GM18951 (cell line): ENCODE results near the gene INTS11.
"Not testable (repeated sequence)": the region's sequence is repeated elsewhere in the genome, so short reads cannot be mapped to it uniquely, and the experiment has no call there.

Source experiments
- POLR2A ChIP-seq: IDR thresholded peaks from 4 replicates; pipeline ENCODE4 v1.6.1; 2011; ENCODE audit warnings: mild to moderate bottlenecking; ENCODE audit not compliant: insufficient read length, insufficient read depth; ENCODE audit errors: extremely low read depth
- in situ Hi-C: fragments of 300-500 bp; cut with MboI; formaldehyde crosslinking; loops from one replicate; pipeline ENCODE4 v1.12.0; 2022; ENCODE audit warnings: low sequenced_read_pairs, mixed read lengths, inconsistent platforms; ENCODE audit not compliant: unreplicated experiment

The INTS11 gene

DNA sequence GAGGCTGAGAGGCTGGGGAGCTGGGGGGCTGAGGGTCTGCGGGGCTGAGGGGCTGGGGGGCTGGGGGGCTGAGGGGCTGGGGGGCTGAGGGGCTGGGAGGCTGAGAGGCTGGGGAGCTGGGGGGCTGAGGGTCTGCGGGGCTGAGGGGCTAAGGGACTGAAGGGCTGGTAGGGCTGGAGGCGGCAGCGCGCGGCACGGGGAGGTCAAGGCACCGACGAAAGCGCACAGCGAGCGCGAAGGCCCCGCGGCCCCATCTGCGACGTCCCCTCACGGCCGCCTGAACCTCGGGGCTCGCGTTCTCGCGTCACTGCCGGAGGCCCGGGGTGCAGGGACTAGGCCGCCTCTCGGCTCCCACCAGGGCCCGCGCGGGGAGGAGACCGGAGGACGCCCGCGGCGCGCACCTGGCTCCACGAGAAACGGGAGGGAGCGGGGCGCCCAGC is 356 bp downstream of the INTS11 start:
- in situ Hi-C loops = no loop called here
- TF ChIP-seq POLR2A = no peak

DNA sequence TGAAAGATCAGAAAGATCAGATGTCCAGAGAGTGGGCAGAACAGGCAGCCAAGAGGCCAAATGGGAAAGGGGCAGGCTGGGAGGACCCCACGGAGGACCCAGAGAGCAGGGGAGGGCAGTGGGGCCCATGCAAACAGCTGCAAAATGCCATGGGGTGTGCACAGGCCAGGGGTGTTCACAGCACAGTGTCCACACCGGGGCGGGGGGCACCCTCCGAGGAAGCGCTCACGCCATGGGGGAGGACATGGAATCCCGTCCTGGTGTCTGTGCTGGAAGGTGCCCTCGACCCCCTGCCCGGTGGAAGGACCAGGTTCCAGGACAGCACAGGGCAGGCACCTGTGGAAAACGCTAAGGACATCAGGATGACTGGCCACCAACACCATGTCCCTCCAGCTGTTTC is 1.5 kb downstream of the INTS11 start:
- TF ChIP-seq POLR2A = no peak
- in situ Hi-C loops = no loop called here

DNA sequence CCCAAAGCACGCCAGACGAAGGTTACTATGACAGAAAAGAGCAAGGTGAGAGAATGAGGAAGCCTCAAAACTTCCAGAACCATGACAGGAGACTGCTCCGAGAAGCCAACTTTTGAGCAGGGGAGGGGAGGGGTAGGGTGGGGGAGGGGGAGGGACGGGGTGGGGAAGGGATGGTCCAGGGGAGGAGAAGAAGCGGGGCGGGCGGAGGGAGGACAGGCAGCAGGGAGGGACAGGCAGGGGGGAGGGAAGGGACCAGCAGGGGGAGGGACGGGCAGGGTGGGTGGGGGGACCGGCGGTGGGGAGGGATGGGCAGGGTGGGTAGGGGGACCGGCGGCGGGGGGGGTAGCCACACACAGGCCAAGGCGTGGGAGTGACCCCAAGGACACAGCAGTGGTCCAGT is 2.0 kb downstream of the INTS11 start:
- TF ChIP-seq POLR2A = no peak
- in situ Hi-C loops = no loop called here

GRCh38 chr1:1321477-1321876 is 3.0 kb downstream of the INTS11 start:
- no peak for TF ChIP-seq POLR2A
- in situ Hi-C loops = no loop called here

- TF ChIP-seq POLR2A = no peak
- in situ Hi-C loops = no loop called here
These were observed 3.6 kb downstream of the INTS11 start for GRCh38 chr1:1320666-1321448.

- in situ Hi-C loops = no loop called here
- TF ChIP-seq POLR2A = no peak
These were observed 4.9 kb downstream of the INTS11 start for GRCh38 chr1:1319646-1319941.

DNA sequence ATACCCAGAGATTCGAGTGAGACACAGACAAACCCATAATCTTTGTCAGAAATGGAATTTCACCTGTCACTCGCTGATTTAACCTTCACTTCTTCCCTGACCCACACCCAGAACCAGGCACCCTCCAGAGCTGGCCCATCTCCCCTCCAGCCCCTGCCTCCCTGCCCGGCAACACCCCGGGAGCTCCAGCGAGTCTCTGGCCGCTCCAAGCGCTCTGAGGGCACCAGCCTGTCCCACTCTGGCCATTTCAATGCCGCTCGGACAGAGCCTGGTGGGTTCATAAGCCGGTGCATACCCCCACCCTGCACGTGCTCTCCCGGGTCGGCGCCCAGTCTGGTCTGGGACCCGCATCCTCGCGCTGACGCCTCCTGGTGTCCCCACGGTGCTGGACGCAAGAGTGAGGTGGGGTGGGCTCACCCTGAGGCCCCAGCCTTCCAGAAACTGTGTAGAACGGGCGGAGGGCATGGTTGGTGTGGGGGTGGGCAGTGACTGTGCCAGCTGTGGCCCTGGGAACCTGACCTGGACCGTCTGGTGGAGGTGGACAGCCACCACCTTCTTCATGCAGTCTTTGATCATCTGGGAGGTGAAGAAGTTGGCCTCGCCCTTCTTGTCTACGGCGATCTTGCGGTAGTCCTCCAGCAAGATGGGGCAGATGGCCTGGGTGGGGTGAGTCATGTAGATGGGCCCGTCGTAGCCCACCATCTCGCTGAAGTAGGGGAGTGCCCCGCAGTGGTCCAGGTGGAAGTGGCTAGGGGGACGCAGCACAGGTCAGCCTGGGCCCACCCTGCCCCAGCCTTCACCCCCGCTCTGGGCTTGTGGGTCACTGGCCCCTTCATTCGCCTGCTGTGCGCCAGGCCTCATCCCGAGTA is 5.4 kb downstream of the INTS11 start:
- in situ Hi-C loops = no loop called here
- TF ChIP-seq POLR2A = no peak

DNA sequence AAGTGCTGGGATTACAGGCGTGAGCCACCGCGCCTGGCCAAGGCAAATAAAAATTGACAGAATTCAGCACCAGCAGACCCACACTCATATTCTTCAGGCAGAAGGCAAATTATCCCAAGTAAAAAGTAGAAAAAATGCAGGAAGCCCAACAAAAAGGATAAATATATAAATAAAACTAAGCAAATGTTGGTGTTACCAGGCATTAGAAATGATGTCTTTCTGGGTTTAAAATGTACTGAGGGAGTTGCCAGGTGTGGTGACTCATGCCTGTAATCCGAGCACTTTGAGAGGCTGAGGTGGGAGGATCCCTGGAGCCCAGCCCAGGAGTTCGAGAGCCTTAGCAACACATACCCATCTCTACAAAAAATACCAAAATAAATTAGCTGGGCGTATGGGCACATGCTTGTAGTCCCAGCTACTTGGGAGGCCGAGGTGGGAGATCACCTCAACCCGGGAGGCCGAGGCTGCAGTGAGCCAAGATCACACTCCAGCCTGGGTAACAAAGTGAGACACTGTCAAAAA is 6.3 kb downstream of the INTS11 start:
- no peak for TF ChIP-seq POLR2A
- in situ Hi-C loops = no loop called here

GRCh38 chr1:1317420-1317819 is 7.0 kb downstream of the INTS11 start:
- TF ChIP-seq POLR2A = no peak
- in situ Hi-C loops = no loop called here

DNA sequence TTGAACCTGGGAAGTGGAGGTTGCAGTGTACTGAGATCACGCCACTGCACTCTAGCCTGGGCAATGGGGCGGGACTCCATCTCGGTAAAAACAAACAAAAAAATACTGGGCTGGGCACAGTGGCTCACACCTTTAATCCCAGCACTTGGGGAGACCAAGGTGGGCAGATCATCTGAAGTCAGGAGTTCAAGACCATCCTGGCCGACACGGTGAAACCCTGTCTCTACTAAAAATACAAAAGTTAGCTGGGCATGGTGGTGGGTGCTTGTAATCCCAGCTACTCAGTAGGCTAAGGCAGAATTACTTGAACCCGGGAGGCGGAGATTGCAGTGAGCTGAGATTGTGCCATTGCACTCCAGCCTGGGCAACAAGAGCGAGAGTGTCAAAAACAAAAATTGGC is 8.3 kb downstream of the INTS11 start:
- in situ Hi-C loops = not testable (repeated sequence)

DNA sequence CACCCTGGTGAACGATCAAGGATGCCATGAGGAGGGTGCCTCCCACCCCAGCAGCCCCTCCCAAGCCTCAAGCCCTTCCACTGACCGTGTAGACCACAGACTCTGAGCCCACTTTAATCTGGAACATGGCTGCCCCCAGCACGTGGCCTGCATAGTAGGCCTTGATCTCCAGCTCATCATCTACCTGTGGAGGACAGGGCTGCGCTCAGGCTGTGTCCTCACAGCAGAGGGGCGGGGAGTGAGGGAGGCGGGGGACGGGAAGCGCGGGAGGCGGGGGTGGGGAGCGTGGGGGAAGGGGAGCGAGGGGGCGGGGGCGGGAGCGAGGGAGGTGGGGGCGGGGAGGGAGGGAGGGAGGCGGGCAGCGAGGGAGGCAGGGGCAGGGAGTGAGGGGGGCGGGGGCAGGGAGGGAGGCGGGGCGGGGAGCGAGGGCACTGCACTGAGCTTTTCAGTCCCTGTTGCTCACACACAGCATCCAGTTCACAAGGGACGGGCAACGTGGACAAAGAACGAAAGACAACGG is 9.0 kb downstream of the INTS11 start:
- TF ChIP-seq POLR2A = no peak
- in situ Hi-C loops = no loop called here

GRCh38 chr1:1314678-1315335 is 9.7 kb downstream of the INTS11 start:
- in situ Hi-C loops = no loop called here
- no peak for TF ChIP-seq POLR2A

DNA sequence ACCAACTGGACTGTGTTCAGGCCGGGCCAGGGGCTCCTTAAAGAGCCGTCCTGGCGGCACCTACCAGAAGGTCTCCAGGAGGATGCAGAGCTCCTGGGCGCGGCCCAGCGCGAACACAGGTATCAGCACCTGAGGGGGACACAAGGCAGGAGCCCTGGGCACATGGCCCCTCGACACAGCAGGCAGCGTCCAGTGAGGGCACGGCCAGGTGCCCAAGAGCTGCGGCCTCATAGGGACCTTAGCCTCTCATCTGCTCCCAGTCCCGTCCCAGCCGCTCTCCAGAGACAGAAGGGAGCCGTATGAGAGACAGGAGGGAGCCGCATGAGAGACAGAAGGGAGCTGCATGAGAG is 10.2 kb downstream of the INTS11 start:
- in situ Hi-C loops = no loop called here
- no peak for TF ChIP-seq POLR2A

DNA sequence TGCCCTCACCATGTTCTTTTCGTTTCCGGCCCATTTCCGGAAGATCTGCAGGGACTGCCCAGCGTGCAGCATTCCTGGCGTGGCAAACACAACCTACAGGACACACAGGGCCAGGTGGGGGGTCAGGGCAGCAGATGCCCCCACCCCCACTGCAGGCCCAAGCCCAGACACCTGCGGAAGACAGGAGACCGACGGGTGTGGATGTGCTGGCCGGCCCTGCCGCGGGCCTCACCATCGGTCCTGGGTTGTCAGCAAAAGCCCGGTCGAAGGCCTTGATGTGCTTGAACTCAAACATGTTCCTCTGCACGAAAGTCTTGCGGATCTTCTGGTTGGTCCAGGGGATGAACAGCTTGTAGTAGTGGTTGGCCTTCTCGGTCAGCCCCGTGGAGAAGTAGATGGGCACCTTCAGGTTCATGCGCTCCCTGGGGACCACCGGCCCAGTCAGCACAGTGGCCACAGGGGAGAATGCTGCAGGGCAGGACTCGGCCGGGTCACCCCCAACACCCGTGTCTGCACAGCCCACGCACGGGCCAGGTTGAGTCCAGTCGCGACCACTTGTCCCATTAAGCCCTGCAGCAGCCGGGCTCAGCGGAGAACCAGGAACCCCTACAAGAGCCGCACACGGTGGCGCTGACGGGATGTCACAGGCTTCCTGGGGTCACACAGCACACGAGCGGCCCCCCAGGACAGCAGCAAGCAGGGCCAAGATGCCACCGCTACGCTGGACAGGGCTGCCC is 10.8 kb downstream of the INTS11 start:
- TF ChIP-seq POLR2A = no peak
- in situ Hi-C loops = no loop called here
